HepG2 (cell line): ENCODE results near the gene RAPGEF6. TPM values are rescaled to one million over a fixed set of nuclear protein-coding genes. Genes with fewer than 3 reads are reported as not detected.

Experiments used
- CREM ChIP-seq, 2 experiments: sonication (generic) in 1 of 2; formaldehyde crosslinking in 1 of 2; IDR thresholded peaks; 2 replicates each; pipeline versions ENCODE4 v1.4.0 to v1.6.1; 2016 to 2020; ENCODE audit warnings: antibody characterized with exemption in 1 of 2, mild to moderate bottlenecking in 1 of 2, missing genetic modification reagents in 1 of 2
- DMTF1 ChIP-seq: sonication (generic); formaldehyde crosslinking; IDR thresholded peaks from 2 replicates; pipeline ENCODE4 v1.4.0; 2020; ENCODE audit warnings: mild to moderate bottlenecking, missing genetic modification reagents
- HOMEZ ChIP-seq: IDR thresholded peaks from 2 replicates; pipeline ENCODE4 v1.6.1; 2016; ENCODE audit warnings: low read depth
- IKZF5 ChIP-seq: IDR thresholded peaks from 2 replicates; pipeline ENCODE4 v1.6.1; 2018; ENCODE audit warnings: missing genetic modification reagents, mild to moderate bottlenecking, missing compliant biosample characterization
- KLF9 ChIP-seq: IDR thresholded peaks from 2 replicates; pipeline ENCODE4 v1.6.1; 2016; ENCODE audit warnings: low read depth
- LCORL ChIP-seq, 2 experiments: fragments of 450-650 bp in 1 of 2; sonication (generic) in 1 of 2; formaldehyde crosslinking in 1 of 2; IDR thresholded peaks; 2 replicates each; pipeline versions ENCODE4 v1.5.0 to v1.6.1; 2017 to 2020; ENCODE audit warnings: antibody characterized with exemption in 1 of 2, missing genetic modification reagents in 1 of 2
- MIER3 ChIP-seq: IDR thresholded peaks from 2 replicates; pipeline ENCODE4 v1.6.1; 2016; ENCODE audit warnings: missing compliant biosample characterization, borderline replicate concordance
- NONO ChIP-seq, 2 experiments: fragments of 450-650 bp in 1 of 2; sonication (generic) in 1 of 2; formaldehyde crosslinking in 1 of 2; IDR thresholded peaks in 1 of 2; conservative IDR thresholded peaks in 1 of 2; 2 replicates each; pipeline versions ENCODE4 v1.6.1 to v1.8.0; 2017 to 2022; ENCODE audit warnings: mild to moderate bottlenecking in 1 of 2, missing genetic modification reagents in 1 of 2, moderate library complexity in 1 of 2
- PBX2 ChIP-seq: IDR thresholded peaks from 2 replicates; pipeline ENCODE4 v1.6.1; 2016; ENCODE audit warnings: control low read depth
- RXRB ChIP-seq: IDR thresholded peaks from 2 replicates; pipeline ENCODE4 v1.6.1; 2016; ENCODE audit warnings: borderline replicate concordance, missing genetic modification reagents, missing compliant biosample characterization
- SAP130 ChIP-seq: IDR thresholded peaks from 2 replicates; pipeline ENCODE4 v1.6.1; 2016; ENCODE audit warnings: low read depth
- SOX13 ChIP-seq, 3 experiments: fragments of 450-650 bp in 1 of 3; sonication (generic) in 1 of 3; formaldehyde crosslinking in 1 of 3; IDR thresholded peaks in 2 of 3; conservative IDR thresholded peaks in 1 of 3; 2 replicates each; pipeline versions ENCODE4 v1.5.0 to v1.6.1; 2016 to 2020; ENCODE audit warnings: antibody characterized with exemption in 1 of 3, mild to moderate bottlenecking in 1 of 3, missing compliant biosample characterization in 1 of 3, missing genetic modification reagents in 1 of 3, moderate library complexity in 1 of 3
- ZBTB20 ChIP-seq: sonication (generic); formaldehyde crosslinking; IDR thresholded peaks from 2 replicates; pipeline ENCODE4 v1.8.1; 2023; ENCODE audit warnings: missing genetic modification reagents, low read depth, mild to moderate bottlenecking, borderline replicate concordance
- ZNF337 ChIP-seq: sonication (generic); formaldehyde crosslinking; IDR thresholded peaks from 2 replicates; pipeline ENCODE4 v1.5.1; 2020; ENCODE audit warnings: missing genetic modification reagents, low read depth, mild to moderate bottlenecking, borderline replicate concordance
- ZNF446 ChIP-seq: sonication (generic); formaldehyde crosslinking; IDR thresholded peaks from 2 replicates; pipeline ENCODE4 v1.5.0; 2020; ENCODE audit warnings: mild to moderate bottlenecking, missing genetic modification reagents
- ZNF552 ChIP-seq: sonication (generic); formaldehyde crosslinking; IDR thresholded peaks from 2 replicates; pipeline ENCODE4 v1.9.0; 2022; ENCODE audit warnings: missing genetic modification reagents, mild to moderate bottlenecking, borderline replicate concordance
- ZNF605 ChIP-seq: sonication (generic); formaldehyde crosslinking; IDR thresholded peaks from 2 replicates; pipeline ENCODE4 v1.8.0; 2022; ENCODE audit warnings: mild to moderate bottlenecking, missing genetic modification reagents
- polyA plus RNA-seq, 8 experiments: library from polyadenylated mRNA; depleted of rRNA in 3 of 8; stranded (reverse) in 7 of 8; unstranded in 1 of 8; fragments of >200 nt; fragmentation: Illumina TruSeq in 4 of 8; extraction: Trizol in 4 of 8; gene quantifications; 2 replicates each; pipeline versions ENCODE4 v1.2.1 to v1.2.3, GENCODE V29; 2011 to 2016; ENCODE audit warnings: low read depth in 4 of 8, missing spikeins in 1 of 8, mixed read lengths in 1 of 8; ENCODE audit not compliant: insufficient read depth in 1 of 8
- total RNA-seq, 5 experiments: library from RNA; depleted of rRNA; stranded (reverse); fragments of >200 nt; fragmentation: Illumina TruSeq; extraction: Trizol; gene quantifications; 2 replicates each; pipeline ENCODE4 v1.2.3, GENCODE V29; 2016; ENCODE audit warnings: low read depth in 1 of 5
- TF ChIP-seq, protein P1 (sequence below): sonication (generic); formaldehyde crosslinking; IDR thresholded peaks from 2 replicates; pipeline ENCODE4 v1.4.0; 2020; ENCODE audit warnings: missing genetic modification reagents, borderline replicate concordance

RAPGEF6 gene
- total and polyA plus RNA-seq, 2 of the 13 experiments (the other 11 are each of a cell fraction or from before 2014, with no cell fraction given) = 7.7 to 24.6 TPM

DNA sequence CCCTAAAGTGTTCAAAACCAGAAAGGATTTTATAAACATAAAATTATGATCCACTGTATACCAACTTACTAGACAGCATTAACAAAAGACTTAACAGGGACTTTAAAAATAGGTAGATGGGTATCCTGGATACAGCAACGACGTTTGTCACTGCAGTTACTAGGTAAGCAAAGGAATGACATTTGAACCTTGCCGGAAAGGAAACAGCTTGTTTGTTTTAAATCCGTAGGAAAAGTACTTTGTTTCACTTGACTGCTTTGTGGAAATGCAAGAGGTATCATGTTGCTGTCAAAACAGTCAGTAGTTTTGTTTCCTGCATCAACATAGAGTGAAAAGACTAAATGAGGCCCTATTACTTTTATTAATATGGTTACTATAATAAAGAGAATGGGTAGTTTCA is 248.2 kb downstream of the RAPGEF6 start (continued):
- TF ChIP-seq, protein P1, sequence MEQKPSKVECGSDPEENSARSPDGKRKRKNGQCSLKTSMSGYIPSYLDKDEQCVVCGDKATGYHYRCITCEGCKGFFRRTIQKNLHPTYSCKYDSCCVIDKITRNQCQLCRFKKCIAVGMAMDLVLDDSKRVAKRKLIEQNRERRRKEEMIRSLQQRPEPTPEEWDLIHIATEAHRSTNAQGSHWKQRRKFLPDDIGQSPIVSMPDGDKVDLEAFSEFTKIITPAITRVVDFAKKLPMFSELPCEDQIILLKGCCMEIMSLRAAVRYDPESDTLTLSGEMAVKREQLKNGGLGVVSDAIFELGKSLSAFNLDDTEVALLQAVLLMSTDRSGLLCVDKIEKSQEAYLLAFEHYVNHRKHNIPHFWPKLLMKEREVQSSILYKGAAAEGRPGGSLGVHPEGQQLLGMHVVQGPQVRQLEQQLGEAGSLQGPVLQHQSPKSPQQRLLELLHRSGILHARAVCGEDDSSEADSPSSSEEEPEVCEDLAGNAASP (CRISPR knock-in tag) = no peak
- TF ChIP-seq HOMEZ (CRISPR knock-in tag) (peak; percentile 86; the same call in 1 of the 2 replicates), ZNF446 (no peak), MIER3 (CRISPR knock-in tag) (peak; percentile 82; the same call in 1 of the 2 replicates), SOX13 (IDR thresholded peaks at IDR 0.05) (no peak), SOX13 (CRISPR knock-in tag; conservative IDR thresholded peaks at IDR 0.05 in 1 of 2, IDR thresholded peaks at IDR 0.05 in 1 of 2) (peak in 1 of 2 experiments; percentile 83; a peak in 2 of 4 replicates), PBX2 (CRISPR knock-in tag) (no peak), IKZF5 (CRISPR knock-in tag) (0 out of 2 replicates have a peak, but pooled peaks have one; percentile 28), ZNF552 (CRISPR knock-in tag) (no peak), SAP130 (CRISPR knock-in tag) (peak; percentile 88), LCORL (IDR thresholded peaks at IDR 0.05) (no peak), LCORL (CRISPR knock-in tag; IDR thresholded peaks at IDR 0.05) (no peak), KLF9 (CRISPR knock-in tag) (no peak), NONO (IDR thresholded peaks at IDR 0.05) (no peak), NONO (CRISPR knock-in tag; conservative IDR thresholded peaks at IDR 0.05) (0 out of 2 replicates have a peak, but pooled peaks have one; percentile 29), DMTF1 (CRISPR knock-in tag) (no peak), ZBTB20 (CRISPR knock-in tag) (no peak), RXRB (CRISPR knock-in tag) (peak; percentile 56; the same call in 1 of the 2 replicates), CREM (IDR thresholded peaks at IDR 0.05) (no peak), CREM (CRISPR knock-in tag; IDR thresholded peaks at IDR 0.05) (no peak), ZNF337 (CRISPR knock-in tag) (no peak), ZNF605 (CRISPR knock-in tag) (no peak)
